Adipocyte (in vitro differentiated cells): ENCODE data around the gene COPS3.

Experiments used
- DNase-seq: peaks from one replicate; pipeline ENCODE4 v3.0.0-alpha.2; 2015; ENCODE audit warnings: low read depth
- H3K27me3 ChIP-seq: replicated peaks from 2 replicates; pipeline ENCODE4 v1.7.0; 2013; ENCODE audit warnings: mild to moderate bottlenecking, low read length, moderate library complexity; ENCODE audit not compliant: control insufficient read depth, insufficient read depth
- H3K36me3 ChIP-seq: 2 replicates; pipeline ENCODE4 v1.7.0; 2013; ENCODE audit warnings: low read length, mild to moderate bottlenecking, moderate library complexity; ENCODE audit not compliant: control insufficient read depth, insufficient read depth, severe bottlenecking
- H3K4me1 ChIP-seq: 2 replicates; pipeline ENCODE4 v1.7.0; 2013; ENCODE audit warnings: mild to moderate bottlenecking, low read length, moderate library complexity; ENCODE audit not compliant: control insufficient read depth, insufficient read depth
- H3K4me3 ChIP-seq: 2 replicates; pipeline ENCODE4 v1.7.0; 2013; ENCODE audit warnings: mild to moderate bottlenecking, low read length, moderate library complexity
- H3K9ac ChIP-seq: 2 replicates; pipeline ENCODE4 v1.7.0; 2013; ENCODE audit warnings: mild to moderate bottlenecking, low read length, moderate library complexity
- H3K9me3 ChIP-seq: 2 replicates; pipeline ENCODE4 v1.7.0; 2013; ENCODE audit warnings: mild to moderate bottlenecking, low read length, moderate library complexity; ENCODE audit not compliant: control insufficient read depth

Gene COPS3

DNA sequence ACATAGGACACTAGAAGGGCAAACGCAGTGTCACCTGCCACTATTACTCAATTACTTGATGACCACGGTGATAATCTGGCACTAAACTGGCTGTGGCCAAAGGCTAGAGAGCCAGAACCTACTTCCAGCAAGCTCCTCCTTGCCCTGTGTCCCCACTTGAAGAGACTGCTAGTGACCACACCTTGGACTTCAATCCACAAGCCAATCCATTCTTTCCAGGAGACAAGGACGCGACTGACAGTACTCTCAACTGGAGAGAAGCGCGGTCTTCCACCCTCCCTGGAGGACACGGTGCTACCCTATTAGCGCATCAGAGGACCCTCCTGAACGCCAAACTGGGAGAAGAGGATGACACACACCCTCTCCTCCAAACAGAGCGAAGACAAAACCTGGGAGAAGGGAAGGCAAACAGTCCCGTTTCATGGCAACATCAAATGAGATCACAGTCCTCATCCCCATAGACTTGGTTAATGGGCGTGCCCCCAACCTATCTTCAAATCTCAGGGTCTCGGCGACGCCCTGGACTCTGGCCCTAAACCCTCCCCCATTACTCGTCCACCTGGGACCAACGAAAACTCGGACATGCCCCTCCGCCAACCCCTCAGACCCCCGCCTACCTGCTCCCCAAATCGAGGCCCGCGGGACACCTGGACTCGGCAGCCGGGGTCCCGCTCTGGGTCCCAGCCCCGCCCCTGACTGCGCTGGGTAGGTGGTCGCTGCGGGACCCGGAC, 44.6 kb downstream of the COPS3 start:
- Histone ChIP-seq H3K36me3 (peaks cover 15% of the 10 kb centered on the region), H3K4me3 (peak overlapping the region; percentile 98), H3K9ac (peak overlapping the region; percentile 100), H3K27me3 (no peaks in the 10 kb centered on the region), H3K9me3 (no peaks in the 10 kb centered on the region), H3K4me1 (peaks cover 17% of the 10 kb centered on the region)
- DNase-seq = peak; percentile 63

DNA sequence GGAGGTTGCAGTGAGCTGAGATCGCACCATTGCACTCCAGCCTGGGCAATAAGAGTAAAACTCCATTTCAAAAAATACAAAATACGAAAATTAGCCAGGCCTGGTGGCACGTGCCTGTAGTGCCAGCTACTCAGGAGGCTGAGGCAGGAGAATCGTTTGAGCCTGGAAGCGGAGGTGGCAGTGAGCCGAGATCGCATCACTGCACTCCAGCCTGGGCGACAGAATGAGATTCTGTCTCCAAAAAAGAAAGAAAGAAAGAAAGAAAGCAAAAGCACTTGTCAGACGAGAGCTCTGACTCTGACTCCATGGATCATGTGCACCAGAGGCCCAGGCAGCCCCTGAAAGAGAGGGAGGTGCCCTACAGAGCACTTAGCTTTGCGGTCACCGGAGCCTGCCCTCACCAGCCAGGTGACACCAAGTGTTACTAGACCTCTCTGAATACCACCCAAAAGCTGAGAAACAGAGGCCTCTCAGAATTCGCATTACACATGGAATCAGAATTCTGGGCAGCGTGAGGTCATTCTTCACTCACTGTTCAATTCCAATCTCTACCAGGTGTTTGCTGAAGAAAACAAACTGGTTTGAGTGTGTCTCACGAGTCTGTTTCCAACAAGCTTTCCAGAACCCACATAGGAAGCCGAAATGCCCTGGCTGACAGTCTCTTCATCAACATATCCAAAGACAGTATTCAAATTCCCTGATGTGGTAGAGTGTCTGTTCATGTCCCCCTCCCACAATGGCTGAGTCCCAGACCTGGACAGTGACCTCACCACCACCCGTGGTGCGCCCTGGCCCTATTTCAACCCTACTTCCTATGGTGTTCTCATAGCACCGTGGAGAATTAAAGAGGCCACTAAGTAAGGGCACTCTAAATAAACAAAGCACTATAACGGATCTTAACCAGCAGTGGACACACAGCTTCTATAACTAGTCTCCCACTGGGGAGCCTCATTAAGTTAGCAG, 45.6 kb downstream of the COPS3 start:
- Histone ChIP-seq H3K9me3 (no peaks in the 10 kb centered on the region), H3K27me3 (no peaks in the 10 kb centered on the region), H3K4me3 (peak overlapping the region; percentile 98), H3K4me1 (peaks cover 17% of the 10 kb centered on the region), H3K36me3 (peaks cover 24% of the 10 kb centered on the region), H3K9ac (peak overlapping the region; percentile 100)
- DNase-seq = peak; percentile 24

DNA sequence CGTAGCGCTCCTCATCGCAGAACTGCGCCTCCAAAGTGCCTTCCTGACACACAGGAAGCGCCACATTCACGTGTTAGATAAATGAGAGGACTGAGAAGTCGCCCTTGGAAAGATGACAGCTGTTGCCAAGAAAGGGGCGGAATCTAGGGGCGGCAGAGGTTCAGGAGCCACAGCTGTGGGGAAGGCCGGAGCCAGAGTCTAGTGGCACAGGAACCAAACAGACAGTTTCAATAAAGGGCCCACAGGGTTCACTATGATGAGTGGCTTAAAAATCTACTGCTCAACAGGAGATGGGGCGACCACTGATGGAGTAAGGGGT, 48.8 kb downstream of the COPS3 start:
- Histone ChIP-seq H3K4me3 (no peak overlapping the region), H3K9me3 (no peaks in the 10 kb centered on the region), H3K27me3 (no peaks in the 10 kb centered on the region), H3K36me3 (peaks cover 57% of the 10 kb centered on the region), H3K4me1 (peaks cover 28% of the 10 kb centered on the region), H3K9ac (no peak overlapping the region)
- DNase-seq = no peak

DNA sequence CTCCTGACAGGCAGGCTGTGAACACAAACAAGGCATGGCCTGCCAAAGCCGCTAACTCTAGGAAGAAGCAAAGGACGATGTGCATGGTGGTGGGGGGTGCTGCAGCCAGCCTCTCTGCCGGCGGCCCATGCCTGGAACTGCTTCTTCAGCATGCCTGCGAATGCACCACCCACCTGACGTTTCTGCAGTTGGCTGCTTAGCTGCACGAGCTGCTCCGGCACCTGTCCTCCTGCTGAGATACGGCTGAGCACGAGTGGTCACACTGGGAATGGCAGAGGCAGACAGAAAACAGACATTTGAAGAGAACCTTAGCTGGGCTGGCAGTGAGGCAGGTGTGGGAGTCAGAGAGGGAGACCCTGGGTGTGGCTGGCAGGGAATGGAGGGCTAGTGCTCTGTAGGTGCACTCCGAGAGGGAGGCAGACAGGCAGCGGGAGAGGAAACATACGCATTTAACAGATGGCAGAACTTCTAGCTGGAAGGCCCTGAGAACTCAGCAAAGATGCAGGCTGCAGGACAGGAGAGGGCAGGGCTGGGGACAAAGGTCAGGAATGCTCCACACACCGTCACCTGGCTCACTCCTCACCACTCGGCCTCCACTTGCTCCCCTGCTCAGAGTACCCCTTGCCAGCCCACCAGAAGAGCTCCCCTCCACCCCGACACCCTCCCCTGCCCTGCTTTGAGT, 49.3 kb downstream of the COPS3 start:
- no peak overlapping the region for H3K4me3 ChIP-seq
- no peak overlapping the region for H3K9ac ChIP-seq
- no peaks in the 10 kb centered on the region for H3K27me3 ChIP-seq
- no peaks in the 10 kb centered on the region for H3K9me3 ChIP-seq
- DNase-seq = no peak
- H3K4me1 ChIP-seq = peaks cover 28% of the 10 kb centered on the region
- H3K36me3 ChIP-seq = peaks cover 62% of the 10 kb centered on the region

DNA sequence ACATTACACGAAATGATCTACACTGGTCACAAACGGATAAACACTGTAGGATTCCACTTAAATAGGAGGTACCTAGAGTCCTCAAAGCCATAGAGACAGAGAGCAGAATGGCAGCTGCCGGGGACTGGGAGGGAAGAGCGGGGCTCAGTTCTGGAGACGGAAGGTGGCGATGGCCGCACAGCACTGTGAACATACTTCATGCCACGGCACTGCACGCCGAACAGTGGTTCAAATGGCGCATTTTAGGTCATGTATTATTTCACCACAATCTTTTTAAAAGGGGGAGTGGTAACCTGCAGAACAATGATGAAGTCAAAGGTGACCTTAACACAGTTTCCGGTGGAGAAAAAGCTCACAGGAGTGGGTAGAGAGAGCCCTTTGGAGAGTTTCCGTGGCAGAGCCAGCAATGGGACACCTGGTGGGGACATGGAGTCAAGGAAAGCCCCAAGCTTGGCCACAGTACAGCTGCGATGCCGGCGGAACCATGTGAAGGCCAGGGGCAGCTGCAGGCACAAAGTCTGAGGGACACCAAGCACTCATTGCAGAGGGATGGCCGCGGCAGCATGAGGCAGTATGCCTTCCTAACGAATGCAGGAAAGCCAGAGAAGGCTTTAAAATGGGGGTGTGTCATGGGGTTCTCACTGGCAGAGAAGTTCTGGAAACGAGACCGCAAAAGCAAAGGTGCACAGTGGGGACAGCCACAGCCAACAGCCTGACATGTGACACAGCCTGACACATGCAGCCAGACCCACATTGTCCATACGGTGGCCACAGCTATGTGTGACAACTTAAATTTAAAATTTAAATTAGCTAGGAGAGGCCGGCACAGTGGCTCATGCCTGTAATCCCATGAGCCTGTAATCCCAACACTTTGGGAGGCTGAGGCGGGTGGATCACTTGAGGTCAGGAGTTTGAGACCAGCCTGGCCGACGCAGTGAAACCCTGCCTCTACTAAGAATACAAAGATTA, 51.3 kb downstream of the COPS3 start:
- peaks cover 82% of the 10 kb centered on the region for H3K36me3 ChIP-seq

DNA sequence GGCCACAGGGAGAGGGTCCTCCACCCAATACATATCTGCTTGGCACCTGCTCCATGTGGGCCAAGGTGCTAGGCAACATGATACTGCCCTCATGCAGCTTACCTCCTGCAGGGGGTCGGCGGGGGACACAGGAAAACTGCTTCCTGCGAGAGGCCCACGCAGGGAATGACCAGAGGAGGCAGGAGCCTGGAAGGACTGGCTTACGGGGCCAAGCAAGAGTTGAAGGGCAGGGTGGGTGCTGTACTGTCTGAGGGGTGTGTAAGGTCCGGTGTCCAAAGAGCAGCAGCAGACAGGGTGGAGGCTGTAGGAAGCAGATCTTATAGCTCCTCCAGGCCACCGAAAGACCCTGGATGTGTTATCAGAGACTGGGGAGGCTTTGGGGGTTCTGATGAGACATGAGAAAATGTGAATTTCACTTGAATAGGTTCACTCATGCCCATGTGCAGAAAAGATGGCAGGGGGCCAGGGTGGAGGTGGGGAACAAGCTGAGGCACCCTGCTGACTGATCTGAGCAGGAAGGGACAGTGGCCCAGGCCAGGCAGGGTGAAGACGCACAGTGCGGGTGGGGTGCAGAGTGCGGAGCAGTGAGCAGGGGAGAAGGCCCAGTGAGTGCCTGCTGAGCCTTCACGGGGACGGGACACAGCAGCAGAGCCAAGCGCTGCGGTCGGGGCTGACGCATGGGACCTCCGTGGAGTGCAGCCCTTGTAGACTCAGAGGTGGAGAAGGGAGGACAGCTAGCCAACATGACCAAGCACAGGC, 52.3 kb downstream of the COPS3 start:
- Histone ChIP-seq H3K4me3 (no peak overlapping the region), H3K27me3 (no peaks in the 10 kb centered on the region), H3K9me3 (no peaks in the 10 kb centered on the region), H3K4me1 (peaks cover 11% of the 10 kb centered on the region), H3K36me3 (peaks cover 92% of the 10 kb centered on the region), H3K9ac (no peak overlapping the region)
- no peak for DNase-seq

More for the DNA sequence above, 51.3 kb downstream of the COPS3 start:
- Histone ChIP-seq H3K27me3 (no peaks in the 10 kb centered on the region), H3K9ac (no peak overlapping the region), H3K4me3 (no peak overlapping the region), H3K9me3 (no peaks in the 10 kb centered on the region), H3K4me1 (peaks cover 15% of the 10 kb centered on the region)
- DNase-seq = no peak

DNA sequence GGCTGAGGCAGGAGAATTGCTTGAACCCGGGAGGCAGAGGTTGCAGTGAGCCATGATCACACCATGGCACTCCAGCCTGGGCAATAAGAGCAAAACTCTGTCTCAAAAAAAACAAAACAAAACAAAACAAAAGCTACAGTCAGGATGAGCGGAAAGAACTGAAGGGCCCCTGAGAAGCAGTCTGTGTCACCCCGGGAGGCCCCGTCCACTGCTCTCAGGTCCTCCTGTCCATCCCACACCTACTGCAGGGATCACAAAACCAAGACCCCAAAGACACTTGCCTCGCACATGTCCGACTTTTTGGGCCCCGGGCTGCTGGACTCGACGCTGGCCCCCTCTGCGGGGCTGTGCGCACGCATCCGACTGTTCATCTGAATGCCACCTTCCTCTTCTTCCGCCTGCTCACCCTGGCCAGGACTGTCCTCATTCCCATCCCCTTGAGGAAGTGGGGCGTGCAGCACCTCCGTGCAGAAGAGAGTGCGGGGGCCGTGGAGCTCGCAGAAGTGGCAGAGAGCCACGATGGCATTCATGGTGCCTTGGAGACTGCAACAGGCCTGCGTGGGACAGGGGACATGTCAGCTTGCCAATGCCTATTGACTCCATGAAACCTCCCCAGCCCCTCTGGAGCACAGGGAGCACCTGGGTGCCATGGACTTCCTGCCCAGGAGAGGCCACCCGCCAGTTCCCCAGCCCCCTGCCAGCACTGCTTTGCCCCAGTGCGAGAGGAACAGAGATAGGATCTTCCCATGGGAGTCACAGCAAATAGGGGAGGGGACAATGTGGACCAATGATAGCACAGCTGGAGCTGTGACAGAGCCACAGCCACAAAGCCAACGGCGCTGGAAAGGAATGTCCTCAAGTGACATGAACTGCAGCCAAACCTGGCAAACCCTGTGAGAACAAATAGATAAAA, 53.2 kb downstream of the COPS3 start:
- Histone ChIP-seq H3K9me3 (no peaks in the 10 kb centered on the region), H3K4me1 (peaks cover 11% of the 10 kb centered on the region), H3K36me3 (peaks cover 100% of the 10 kb centered on the region), H3K9ac (no peak overlapping the region), H3K27me3 (no peaks in the 10 kb centered on the region), H3K4me3 (no peak overlapping the region)
- DNase-seq = no peak

DNA sequence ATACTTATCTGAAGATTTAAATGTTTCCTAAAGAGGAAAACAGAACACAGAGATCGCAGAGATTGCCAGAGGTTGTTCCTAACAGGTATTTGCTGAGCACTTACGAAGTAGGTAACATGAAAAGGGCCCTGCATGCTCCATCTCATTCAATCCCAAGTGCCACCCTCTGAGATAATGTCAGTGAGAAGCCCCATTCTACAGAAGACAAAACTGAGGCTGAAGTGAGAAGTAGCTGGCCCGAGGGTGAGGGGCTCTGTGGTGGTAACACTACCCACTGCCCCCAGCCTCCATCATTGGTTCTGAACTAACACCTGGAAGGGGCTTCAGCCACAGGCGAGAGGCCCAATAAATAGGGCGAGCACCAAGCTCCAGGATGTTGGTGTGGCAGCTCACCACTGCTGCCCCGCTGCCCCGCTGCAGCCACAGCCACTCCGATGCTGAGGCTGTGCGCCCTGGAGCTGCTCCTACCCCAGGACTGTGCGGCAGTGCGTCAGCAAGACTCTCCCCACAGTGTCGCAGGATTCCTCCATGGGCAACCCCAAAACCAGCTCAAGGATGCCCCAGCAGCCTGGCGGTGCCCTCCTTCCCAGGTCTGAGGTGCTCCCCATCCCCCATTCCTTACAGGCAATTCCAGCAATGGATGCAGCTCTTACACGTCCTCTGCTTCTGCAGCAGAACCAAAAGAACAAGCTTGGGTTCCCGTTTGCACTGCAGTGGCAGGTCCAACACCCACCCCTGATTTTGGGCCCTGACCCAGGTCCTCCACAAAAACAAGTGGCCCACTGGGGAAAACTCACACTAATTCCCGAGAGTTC, 54.4 kb downstream of the COPS3 start:
- Histone ChIP-seq H3K36me3 (peaks cover 99% of the 10 kb centered on the region), H3K27me3 (no peaks in the 10 kb centered on the region), H3K9me3 (no peaks in the 10 kb centered on the region), H3K9ac (no peak overlapping the region), H3K4me1 (peaks cover 11% of the 10 kb centered on the region), H3K4me3 (no peak overlapping the region)
- no peak for DNase-seq

DNA sequence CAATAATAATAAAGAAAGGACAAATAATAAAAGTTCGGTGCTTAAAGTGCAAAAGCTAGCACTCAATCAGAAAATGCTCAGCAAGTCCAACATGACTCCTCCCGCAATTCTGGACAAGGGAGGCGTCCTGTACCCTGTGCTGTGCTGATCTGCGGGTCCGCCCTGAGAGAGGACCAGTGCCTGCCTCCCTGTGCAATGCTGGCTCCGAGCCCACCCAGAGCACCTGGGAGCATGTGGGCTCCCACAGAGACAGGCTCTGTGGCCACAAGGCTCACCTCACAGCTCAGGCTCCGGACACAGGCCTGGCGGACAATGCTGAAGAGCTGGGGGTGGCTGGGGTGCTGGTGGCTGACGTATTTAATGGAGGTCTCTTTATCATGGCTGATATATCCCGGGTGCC, 55.1 kb downstream of the COPS3 start:
- Histone ChIP-seq H3K9ac (no peak overlapping the region), H3K36me3 (peaks cover 99% of the 10 kb centered on the region), H3K4me1 (peaks cover 11% of the 10 kb centered on the region), H3K9me3 (no peaks in the 10 kb centered on the region), H3K27me3 (no peaks in the 10 kb centered on the region), H3K4me3 (no peak overlapping the region)
- no peak for DNase-seq
